Naive thymus-derived CD8-positive, alpha-beta T cell (primary cell): ENCODE data around the gene GDI2. TPM values are rescaled to one million over a fixed set of nuclear protein-coding genes. Genes with fewer than 3 reads are reported as not detected.
"Not testable (repeated sequence)": the region's sequence is repeated elsewhere in the genome, so short reads cannot be mapped to it uniquely, and the experiment has no call there.

Experiments used
- ATAC-seq, 2 donors: fragments of 150-1000 bp; cut with Tn5 transposase in 1 of 2; sonication (Bioruptor Pico), chemical (Tn5 transposase) in 1 of 2; 1 replicate in 1 of 2; 2 replicates in 1 of 2; pipeline ENCODE4 v1.10.0; 2021; ENCODE audit warnings: mild to moderate bottlenecking in 2 of 2, moderate library complexity in 2 of 2
- POLR2A ChIA-PET: fragments of 350-600 bp; sonication (Branson Sonifier 250); formaldehyde crosslinking; loops from one replicate; lab custom pipeline; 2021; ENCODE audit warnings: antibody characterized with exemption; lab: Charles Lee
- DNase-seq, 10 donors: peaks; one replicate each; pipeline versions ENCODE4 v3.0.0 to v3.0.0-alpha.2; 2020 to 2022
- H3K27ac Mint-ChIP-seq, 10 donors: one replicate each; pipeline ENCODE4 v1.8.0; 2020 to 2022; ENCODE audit warnings: mild to moderate bottlenecking in 10 of 10, mixed read lengths in 10 of 10, moderate library complexity in 4 of 10, inconsistent platforms in 1 of 10
- H3K27me3 Mint-ChIP-seq, 5 donors: one replicate each; pipeline ENCODE4 v1.8.0; 2021 to 2022; ENCODE audit warnings: mixed read lengths in 5 of 5
- H3K36me3 Mint-ChIP-seq, 3 donors: one replicate each; pipeline ENCODE4 v1.8.0; 2020 to 2022; ENCODE audit warnings: mixed read lengths in 3 of 3, mild to moderate bottlenecking in 2 of 3, inconsistent platforms in 1 of 3
- H3K4me1 Mint-ChIP-seq, 4 donors: one replicate each; pipeline ENCODE4 v1.8.0; 2021 to 2022; ENCODE audit warnings: mixed read lengths in 4 of 4
- H3K4me3 Mint-ChIP-seq, 10 donors: one replicate each; pipeline ENCODE4 v1.8.0; 2020 to 2022; ENCODE audit warnings: mild to moderate bottlenecking in 10 of 10, mixed read lengths in 10 of 10, moderate library complexity in 6 of 10, inconsistent platforms in 1 of 10
- H3K9me3 Mint-ChIP-seq, 9 donors: one replicate each; pipeline ENCODE4 v1.8.0; 2020 to 2022; ENCODE audit warnings: mixed read lengths in 9 of 9, mild to moderate bottlenecking in 3 of 9, inconsistent platforms in 1 of 9, moderate library complexity in 1 of 9
- polyA plus RNA-seq, 3 donors: library from polyadenylated mRNA; unstranded; fragments of 300-500 nt; fragmentation: Illumina TruSeq; gene quantifications; one replicate each; pipeline ENCODE4 v1.2.3, GENCODE V29; 2021
- total RNA-seq, 8 experiments: library from RNA in 2 of 8; stranded (reverse) in 2 of 8; gene quantifications; one replicate each; pipeline ENCODE4 v1.2.3 and lab custom pipeline; 2021 to 2026

The GDI2 gene
- total and polyA plus RNA-seq, 5 experiments from 2014 or later: 122 to 171 (median 145) TPM

- H3K36me3 Mint-ChIP-seq: no peaks in the 10 kb centered on the region
- peaks cover 0 to 52% (median under 1%) of the 10 kb centered on the region in 4 donors for H3K4me1 Mint-ChIP-seq
- no peaks in the 10 kb centered on the region for H3K9me3 Mint-ChIP-seq
- peaks cover 1 to 9% (median 4%) of the 10 kb centered on the region in 5 donors for H3K27me3 Mint-ChIP-seq
- peak overlapping the region in 2 of 10 donors; percentile 75 to 81 for H3K27ac Mint-ChIP-seq
- peak in 2 of 10 donors; percentile 59 to 66 for DNase-seq
- ATAC-seq: peak in 1 of 2 donors; percentile 75
- H3K4me3 Mint-ChIP-seq: peak overlapping the region in 2 of 10 donors; percentile 14 to 78
- POLR2A ChIA-PET: interaction anchor here (0.5 to 1.7 kb wide), 3 partner anchors 17 to 27 kb away, joined by 3 to 8 read pairs (median 6); partner anchors contain the start of gene GDI2
Observed at GRCh38 chr10:5840314-5841307, 27.4 kb upstream of the GDI2 start.

- DNase-seq, H3K27ac Mint-ChIP-seq, H3K9me3 Mint-ChIP-seq, H3K36me3 Mint-ChIP-seq, H3K4me3 Mint-ChIP-seq, ATAC-seq, POLR2A ChIA-PET, H3K27me3 Mint-ChIP-seq: not testable (repeated sequence)
- peaks cover 0 to 19% (median under 1%) of the 10 kb centered on the region in 4 donors for H3K4me1 Mint-ChIP-seq
Observed at GRCh38 chr10:5836181-5836580, 22.9 kb upstream of the GDI2 start.

GRCh38 chr10:5835446-5836095 is 22.3 kb upstream of the GDI2 start:
- Mint-ChIP-seq H3K27ac (no peak overlapping the region), H3K27me3 (peaks cover 1 to 9% (median 4%) of the 10 kb centered on the region in 5 donors), H3K4me3 (no peak overlapping the region), H3K9me3 (no peaks in the 10 kb centered on the region), H3K4me1 (peaks cover 0 to 15% (median under 1%) of the 10 kb centered on the region in 4 donors), H3K36me3 (no peaks in the 10 kb centered on the region)
- DNase-seq: no peak
- ATAC-seq: no peak
- POLR2A ChIA-PET: no interaction called here

- Mint-ChIP-seq H3K9me3 (no peaks in the 10 kb centered on the region), H3K27ac (no peak overlapping the region), H3K4me3 (no peak overlapping the region), H3K4me1 (peaks cover 0 to 7% (median 0%) of the 10 kb centered on the region in 4 donors), H3K36me3 (no peaks in the 10 kb centered on the region), H3K27me3 (peaks cover 0 to 3% (median 0%) of the 10 kb centered on the region in 5 donors)
- DNase-seq: no peak
- POLR2A ChIA-PET: no interaction called here
- no peak for ATAC-seq
Observed at GRCh38 chr10:5833814-5834213, 20.6 kb upstream of the GDI2 start.

- ATAC-seq: no peak
- no peaks in the 10 kb centered on the region for H3K27me3 Mint-ChIP-seq
- POLR2A ChIA-PET: interaction anchor here (1.0 kb wide), 1 partner anchor 19 kb away, joined by 4 read pairs; the partner anchor contains the start of gene GDI2
Observed at GRCh38 chr10:5832946-5833345, 19.7 kb upstream of the GDI2 start.

GRCh38 chr10:5831446-5831782 is 18.2 kb upstream of the GDI2 start:
- Mint-ChIP-seq H3K4me1 (no peaks in the 10 kb centered on the region), H3K27ac (peak overlapping the region in 1 of 10 donors; percentile 70), H3K27me3 (no peaks in the 10 kb centered on the region), H3K4me3 (no peak overlapping the region), H3K36me3 (no peaks in the 10 kb centered on the region), H3K9me3 (no peaks in the 10 kb centered on the region)
- DNase-seq (no peak), ATAC-seq (no peak)
- POLR2A ChIA-PET: no interaction called here

More at GRCh38 chr10:5832946-5833345, 19.7 kb upstream of the GDI2 start:
- H3K36me3 Mint-ChIP-seq: no peaks in the 10 kb centered on the region
- no peaks in the 10 kb centered on the region for H3K9me3 Mint-ChIP-seq
- DNase-seq: no peak
- peaks cover 0 to 1% (median 0%) of the 10 kb centered on the region in 4 donors for H3K4me1 Mint-ChIP-seq
- no peak overlapping the region for H3K4me3 Mint-ChIP-seq
- H3K27ac Mint-ChIP-seq: no peak overlapping the region

GRCh38 chr10:5830629-5831445 is 17.6 kb upstream of the GDI2 start:
- H3K27me3 Mint-ChIP-seq: no peaks in the 10 kb centered on the region
- H3K9me3 Mint-ChIP-seq: no peaks in the 10 kb centered on the region
- H3K4me3 Mint-ChIP-seq: no peak overlapping the region
- H3K4me1 Mint-ChIP-seq: no peaks in the 10 kb centered on the region
- POLR2A ChIA-PET: no interaction called here
- no peaks in the 10 kb centered on the region for H3K36me3 Mint-ChIP-seq
- no peak for ATAC-seq
- H3K27ac Mint-ChIP-seq: peak overlapping the region in 1 of 10 donors; percentile 70
- DNase-seq: no peak

GRCh38 chr10:5829267-5829666 is 16.0 kb upstream of the GDI2 start:
- no peak overlapping the region for H3K4me3 Mint-ChIP-seq
- POLR2A ChIA-PET: no interaction called here
- H3K9me3 Mint-ChIP-seq: no peaks in the 10 kb centered on the region

GRCh38 chr10:5828725-5829124 is 15.5 kb upstream of the GDI2 start:
- no peak overlapping the region for H3K4me3 Mint-ChIP-seq
- DNase-seq (no peak), ATAC-seq (no peak)
- H3K4me1 Mint-ChIP-seq: no peaks in the 10 kb centered on the region
- POLR2A ChIA-PET: no interaction called here
- no peaks in the 10 kb centered on the region for H3K36me3 Mint-ChIP-seq
- H3K9me3 Mint-ChIP-seq: no peaks in the 10 kb centered on the region
- H3K27ac Mint-ChIP-seq: no peak overlapping the region
- H3K27me3 Mint-ChIP-seq: no peaks in the 10 kb centered on the region

More at GRCh38 chr10:5829267-5829666, 16.0 kb upstream of the GDI2 start:
- ATAC-seq (no peak), DNase-seq (no peak)
- no peaks in the 10 kb centered on the region for H3K27me3 Mint-ChIP-seq
- no peaks in the 10 kb centered on the region for H3K4me1 Mint-ChIP-seq
- no peak overlapping the region for H3K27ac Mint-ChIP-seq
- H3K36me3 Mint-ChIP-seq: no peaks in the 10 kb centered on the region

- POLR2A ChIA-PET: no interaction called here
- Mint-ChIP-seq H3K27ac (no peak overlapping the region), H3K27me3 (no peaks in the 10 kb centered on the region), H3K4me3 (no peak overlapping the region), H3K36me3 (no peaks in the 10 kb centered on the region), H3K4me1 (no peaks in the 10 kb centered on the region), H3K9me3 (no peaks in the 10 kb centered on the region)
- ATAC-seq (no peak), DNase-seq (no peak)
Observed at GRCh38 chr10:5827841-5828240, 14.6 kb upstream of the GDI2 start.

- not testable (repeated sequence) for H3K4me3 Mint-ChIP-seq, H3K27me3 Mint-ChIP-seq, ATAC-seq, H3K27ac Mint-ChIP-seq, H3K36me3 Mint-ChIP-seq, H3K4me1 Mint-ChIP-seq, DNase-seq, H3K9me3 Mint-ChIP-seq
- POLR2A ChIA-PET: interaction anchor here (0.8 kb wide), 1 partner anchor 12 kb away, joined by 3 read pairs; no protein-coding TSS in a partner anchor
Observed at GRCh38 chr10:5826511-5826910, 13.3 kb upstream of the GDI2 start.

GRCh38 chr10:5818894-5819293 is 5.7 kb upstream of the GDI2 start:
- DNase-seq (peak in 1 of 10 donors; percentile 6), ATAC-seq (no peak)
- no peaks in the 10 kb centered on the region for H3K36me3 Mint-ChIP-seq
- POLR2A ChIA-PET: interaction anchor here (0.5 to 2.2 kb wide), 2 partner anchors 22 to 1105 kb away, joined by 4 to 8 read pairs; no protein-coding TSS in a partner anchor
- H3K27ac Mint-ChIP-seq: peak overlapping the region in 5 of 10 donors; percentile 19 to 87 (median 46)
- peaks cover 11 to 57% (median 27%) of the 10 kb centered on the region in 4 donors for H3K4me1 Mint-ChIP-seq
- no peaks in the 10 kb centered on the region for H3K9me3 Mint-ChIP-seq
- peak overlapping the region in 1 of 10 donors; percentile 55 for H3K4me3 Mint-ChIP-seq
- no peaks in the 10 kb centered on the region for H3K27me3 Mint-ChIP-seq
